Pancreas (tissue), 10 donors: ENCODE data around the gene PSME2. TPM values are rescaled to one million over a fixed set of nuclear protein-coding genes. Genes with fewer than 3 reads are reported as not detected.

Experiments used
- ATAC-seq, 4 donors: fragments of 200-7000 bp; cut with Tn5 transposase; one replicate each; pipeline versions ENCODE4 v1.8.0 to v1.9.1; 2020; ENCODE audit warnings: mild to moderate bottlenecking in 4 of 4, moderate library complexity in 4 of 4
- DNase-seq, 6 donors: peaks; one replicate each; pipeline ENCODE4 v3.0.0-alpha.2; 2020
- FAIRE-seq: peaks from 2 replicates; lab custom pipeline; 2012; peaks lifted over from hg19 to GRCh38; lab: Jason Lieb, UNC
- H3K27ac ChIP-seq, 4 donors: fragments of 200-600 bp; sonication (generic); 1 replicate in 3 of 4; 2 replicates in 1 of 4; pipeline versions ENCODE4 v1.5.0 to v1.8.0; 2020
- H3K27me3 ChIP-seq, 4 donors: fragments of 200-600 bp; one replicate each; pipeline ENCODE4 v1.8.0; 2021
- H3K36me3 ChIP-seq, 3 donors: fragments of 200-600 bp; sonication (generic) in 1 of 3; one replicate each; pipeline versions ENCODE4 v1.5.0 to v1.8.0; 2020 to 2021
- H3K4me1 ChIP-seq, 3 donors: fragments of 200-600 bp; one replicate each; pipeline ENCODE4 v1.8.0; 2021
- H3K4me3 ChIP-seq, 4 donors: fragments of 200-600 bp; sonication (generic) in 2 of 4; one replicate each; pipeline versions ENCODE4 v1.5.0 to v1.8.0; 2020 to 2021
- H3K9me3 ChIP-seq, 4 donors: fragments of 200-600 bp; one replicate each; pipeline ENCODE4 v1.8.0; 2021
- WGBS, 2 donors: extraction: QIAGEN DNeasy Blood & Tissue Kit; methylation state at CpG; one replicate each; pipeline ENCODE4 v1.1.7; 2013; 5-methylcytosine and 5-hydroxymethylcytosine counted together
- intact Hi-C, 3 donors: fragments of 100-400 bp; cut with DNase I; formaldehyde crosslinking; loops; one replicate each; pipeline versions ENCODE4 v1.11.1 to v1.14.2; 2022
- polyA plus RNA-seq, 2 donors: library from polyadenylated mRNA; stranded (reverse); fragments of 200-250 nt; gene quantifications; one replicate each; pipeline ENCODE4 v1.2.3, GENCODE V29; 2013
- total RNA-seq, 6 donors: library from RNA; stranded (reverse); fragmentation: NEBNext Ultra II Directional in 4 of 6; extraction: Animal tissue kit (Norgen Biotek cat#: 25700) in 4 of 6; gene quantifications; one replicate each; pipeline versions ENCODE4 v1.2.1 to v1.2.4, GENCODE V29; 2021 to 2023
- TF ChIP-seq, protein P1 (sequence below), 4 donors: fragments of 200-600 bp; sonication (generic) in 3 of 4; IDR thresholded peaks; one replicate each; pipeline versions ENCODE4 v1.5.0 to v1.8.0; 2021; ENCODE audit warnings: antibody characterized with exemption in 4 of 4
- donor health status: healthy with polysubstance abuse.
- donor health status: DM: no; HTN: no; CAD: no; lungs with moderate emphysema.
- donor health status: DM: no; HTN: no; CAD: no.
- donor health status: control.
- donor health status: control.
- donor health status: Bipolar disorder and iron deficiency.
- donor health status: DM: yes; HTN: yes; CAD: no.
- donor health status: DM: no; HTN: no; CAD: no.
- donor health status: DM: no; HTN: no; CAD: no.
- donor health status: DM: yes; HTN: yes; CAD: no.

Gene PSME2
- total and polyA plus RNA-seq, 8 donors, result 33.9 to 285 (median 77.9) TPM

DNA sequence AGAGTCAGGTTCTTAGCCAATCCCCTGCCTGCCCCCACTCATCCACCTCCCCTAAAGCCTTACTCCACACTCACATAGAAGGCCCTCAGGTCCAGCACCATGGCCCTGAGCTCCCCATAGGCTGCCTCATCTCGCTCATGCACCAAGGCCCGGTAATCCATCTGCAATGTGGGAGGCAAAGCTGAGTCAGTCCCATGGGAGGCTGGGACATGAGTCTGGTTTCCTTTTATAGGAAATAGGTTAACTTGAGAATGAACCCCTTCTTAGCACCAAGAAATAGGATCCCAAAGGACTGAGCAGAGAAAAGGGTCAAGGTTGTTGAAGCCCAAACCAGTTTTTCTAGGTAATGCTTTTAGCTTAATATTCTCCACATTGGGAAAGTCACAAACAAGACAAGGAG is 2.9 kb downstream of the PSME2 start:
- DNase-seq, result no peak
- Histone ChIP-seq H3K9me3 (no peaks in the 10 kb centered on the region), H3K27ac (no peak overlapping the region), H3K4me3 (no peak overlapping the region), H3K4me1 (peaks cover 8 to 35% (median 31%) of the 10 kb centered on the region in 3 donors), H3K36me3 (peaks cover 0 to 8% (median under 1%) of the 10 kb centered on the region in 3 donors), H3K27me3 (no peaks in the 10 kb centered on the region)
- TF ChIP-seq, protein P1, sequence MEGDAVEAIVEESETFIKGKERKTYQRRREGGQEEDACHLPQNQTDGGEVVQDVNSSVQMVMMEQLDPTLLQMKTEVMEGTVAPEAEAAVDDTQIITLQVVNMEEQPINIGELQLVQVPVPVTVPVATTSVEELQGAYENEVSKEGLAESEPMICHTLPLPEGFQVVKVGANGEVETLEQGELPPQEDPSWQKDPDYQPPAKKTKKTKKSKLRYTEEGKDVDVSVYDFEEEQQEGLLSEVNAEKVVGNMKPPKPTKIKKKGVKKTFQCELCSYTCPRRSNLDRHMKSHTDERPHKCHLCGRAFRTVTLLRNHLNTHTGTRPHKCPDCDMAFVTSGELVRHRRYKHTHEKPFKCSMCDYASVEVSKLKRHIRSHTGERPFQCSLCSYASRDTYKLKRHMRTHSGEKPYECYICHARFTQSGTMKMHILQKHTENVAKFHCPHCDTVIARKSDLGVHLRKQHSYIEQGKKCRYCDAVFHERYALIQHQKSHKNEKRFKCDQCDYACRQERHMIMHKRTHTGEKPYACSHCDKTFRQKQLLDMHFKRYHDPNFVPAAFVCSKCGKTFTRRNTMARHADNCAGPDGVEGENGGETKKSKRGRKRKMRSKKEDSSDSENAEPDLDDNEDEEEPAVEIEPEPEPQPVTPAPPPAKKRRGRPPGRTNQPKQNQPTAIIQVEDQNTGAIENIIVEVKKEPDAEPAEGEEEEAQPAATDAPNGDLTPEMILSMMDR (IDR thresholded peaks at IDR 0.05), result no peak
- no peak for FAIRE-seq
- no peak for ATAC-seq
- WGBS, 2 donors, result 90 to 91% methylated on average over 2 of the region's 2 CpGs
- intact Hi-C loops, result no loop called here

DNA sequence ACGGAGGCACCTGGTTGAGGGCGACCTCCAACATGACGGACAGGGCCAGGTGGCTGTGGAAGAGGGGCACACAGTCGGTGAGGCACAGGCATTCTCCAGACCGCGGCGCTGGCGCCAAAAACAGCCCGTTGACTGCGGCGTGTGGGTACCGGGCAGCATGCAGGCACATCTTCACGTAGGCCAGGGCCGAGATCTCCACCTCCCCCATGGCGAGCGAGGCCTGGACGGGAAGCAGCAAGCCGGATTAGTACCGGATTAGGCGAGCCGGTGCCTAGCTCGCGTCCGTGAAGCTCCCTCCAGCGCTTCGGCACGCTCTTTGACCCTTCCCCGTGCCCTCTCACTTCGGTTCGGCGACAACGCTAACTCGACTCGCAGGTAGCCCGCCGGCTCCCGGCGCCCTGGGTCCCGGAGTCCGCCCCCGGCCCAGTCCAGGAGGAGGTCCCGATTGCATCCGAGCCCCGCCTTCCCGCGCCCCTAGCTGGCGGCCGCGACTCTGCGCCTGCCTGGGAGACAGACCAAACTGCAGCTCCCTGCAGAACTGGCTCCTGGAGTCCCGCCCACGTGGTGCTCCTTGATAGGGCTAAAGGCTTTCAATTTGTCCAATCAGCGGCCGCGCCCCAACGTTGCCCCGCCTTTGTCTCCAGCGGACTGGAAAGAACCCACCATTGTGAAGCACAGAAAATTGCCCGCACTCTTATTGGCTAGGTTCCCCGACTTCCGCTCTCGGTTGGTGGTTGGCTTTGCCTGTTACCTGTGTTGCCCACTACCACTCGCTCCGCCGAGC is 5.1 kb downstream of the PSME2 start, which contains the start of gene EMC9:
Gene EMC9 (minus strand): TSS at position 495 of the 784 bp plus-strand sequence. CDS start 287 bp downstream, at position 208.
- 0% methylated on average over 64 to 65 of the region's 65 CpGs for WGBS, 2 donors
- Histone ChIP-seq H3K4me3 (peak within 1 kb of the TSS; percentile 63 to 70 (median 64)), H3K9me3 (no peaks in the 10 kb centered on the region), H3K4me1 (peaks cover 15 to 38% (median 25%) of the 10 kb centered on the region in 3 donors), H3K27me3 (no peaks in the 10 kb centered on the region), H3K27ac (peak within 1 kb of the TSS; percentile 46 to 86 (median 82)), H3K36me3 (peaks cover 0 to 20% (median 7%) of the 10 kb centered on the region in 3 donors)
- peak; percentile 98 to 100 (median 100) for DNase-seq
- intact Hi-C loops, result no loop called here
- FAIRE-seq, result no peak
- TF ChIP-seq, protein P1 (IDR thresholded peaks at IDR 0.05), result peak; percentile 29 to 59 (median 38)
- ATAC-seq, result peak; percentile 90 to 94 (median 91)

DNA sequence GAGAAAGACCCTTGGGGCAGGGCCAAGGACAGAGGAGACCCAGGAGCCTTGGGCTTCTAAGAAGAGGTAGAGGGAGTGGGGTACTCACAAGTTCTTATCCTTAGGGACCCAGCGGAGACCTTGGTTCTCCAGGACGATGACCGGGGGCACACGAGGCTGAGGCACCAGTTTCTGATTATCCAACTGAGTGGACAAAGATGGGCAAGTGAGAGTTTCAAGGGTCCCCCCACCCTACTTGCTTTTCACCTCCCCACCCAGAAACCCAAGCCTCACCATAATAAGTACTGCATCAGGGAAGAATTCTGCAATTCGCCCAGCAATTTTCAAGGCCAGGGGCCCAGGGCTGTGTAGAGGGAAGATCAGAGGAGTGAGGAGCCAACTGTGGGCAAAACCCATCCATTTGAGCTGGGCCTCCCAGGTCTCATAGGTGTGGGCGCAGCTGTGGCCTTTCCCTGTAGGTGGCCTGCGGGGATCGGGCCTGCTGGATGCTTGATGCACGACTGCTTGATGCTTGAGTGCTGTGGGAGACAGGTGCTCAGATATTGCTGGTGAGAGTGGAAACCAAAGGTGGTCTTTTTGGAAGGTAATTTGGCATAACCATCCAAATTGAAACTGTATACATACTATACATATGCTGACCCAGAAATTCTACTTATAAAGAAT is 7.0 kb downstream of the PSME2 start:
- peak overlapping the region in 2 of 4 donors; percentile 1 to 63 for H3K4me3 ChIP-seq
- TF ChIP-seq, protein P1 (IDR thresholded peaks at IDR 0.05), result no peak
- peak in 1 of 6 donors; percentile 55 for DNase-seq

DNA sequence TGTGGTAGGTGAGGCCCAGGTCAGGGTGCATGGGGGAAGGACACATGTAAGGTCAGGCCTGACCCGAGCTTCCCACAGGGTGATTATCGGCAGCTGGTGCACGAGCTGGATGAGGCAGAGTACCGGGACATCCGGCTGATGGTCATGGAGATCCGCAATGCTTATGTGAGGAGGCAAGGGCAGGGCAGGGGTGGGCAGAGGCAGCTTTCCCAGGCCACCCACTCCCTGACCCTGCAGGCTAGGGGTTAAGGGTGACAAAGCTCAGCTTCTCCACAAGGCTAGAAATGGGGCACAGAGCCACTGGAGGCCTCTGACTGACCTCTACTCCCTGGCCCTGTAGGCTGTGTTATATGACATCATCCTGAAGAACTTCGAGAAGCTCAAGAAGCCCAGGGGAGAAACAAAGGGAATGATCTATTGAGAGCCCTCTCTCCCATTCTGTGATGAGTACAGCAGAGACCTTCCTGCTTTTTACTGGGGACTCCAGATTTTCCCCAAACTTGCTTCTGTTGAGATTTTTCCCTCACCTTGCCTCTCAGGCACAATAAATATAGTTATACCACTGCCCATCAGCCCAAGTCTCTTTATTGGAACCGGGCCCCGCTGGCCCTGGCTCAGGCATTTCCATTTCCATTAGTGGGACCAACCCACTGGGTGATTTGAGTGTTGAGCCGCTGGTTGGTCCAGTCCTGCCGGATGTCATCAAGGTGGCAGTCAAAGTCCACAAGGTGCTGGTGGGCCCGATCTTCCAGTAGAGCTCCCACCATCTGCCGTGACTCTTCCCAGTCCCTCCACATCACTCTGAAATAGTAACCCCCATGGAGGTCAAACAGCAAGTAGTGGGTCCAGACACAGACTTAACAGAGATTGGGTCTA is 7.8 kb downstream of the PSME2 start:
- H3K27me3 ChIP-seq, result no peaks in the 10 kb centered on the region
- no peak overlapping the region for H3K27ac ChIP-seq
- ATAC-seq (no peak), DNase-seq (peak in 1 of 6 donors; percentile 49), FAIRE-seq (no peak)
- TF ChIP-seq, protein P1 (IDR thresholded peaks at IDR 0.05), result no peak
- no peaks in the 10 kb centered on the region for H3K9me3 ChIP-seq
- H3K4me3 ChIP-seq, result no peak overlapping the region
- peaks cover 0 to 20% (median 7%) of the 10 kb centered on the region in 3 donors for H3K36me3 ChIP-seq
- peaks cover 7 to 24% (median 23%) of the 10 kb centered on the region in 3 donors for H3K4me1 ChIP-seq
- 67 to 69% methylated on average over 13 of the region's 13 CpGs for WGBS, 2 donors
- intact Hi-C loops, result no loop called here

More for the DNA sequence above, 7.0 kb downstream of the PSME2 start:
- ATAC-seq, result no peak
- WGBS, 2 donors, result 55 to 60% methylated on average over 9 of the region's 9 CpGs
- peaks cover 7 to 24% (median 24%) of the 10 kb centered on the region in 3 donors for H3K4me1 ChIP-seq
- intact Hi-C loops, result no loop called here
- H3K9me3 ChIP-seq, result no peaks in the 10 kb centered on the region
- peaks cover 0 to 20% (median 7%) of the 10 kb centered on the region in 3 donors for H3K36me3 ChIP-seq
- peak overlapping the region in 1 of 4 donors; percentile 86 for H3K27ac ChIP-seq
- no peak for FAIRE-seq
- no peaks in the 10 kb centered on the region for H3K27me3 ChIP-seq
